Left lung (tissue), 10 donors: Measurements from ENCODE around the gene PELI1. TPM values are rescaled to one million over a fixed set of nuclear protein-coding genes. Genes with fewer than 3 reads are reported as not detected.

ENCODE experiments used
- ATAC-seq: fragments of 200-7000 bp; cut with Tn5 transposase; one replicate; pipeline ENCODE4 v1.9.1; 2020; ENCODE audit warnings: moderate library complexity
- DNase-seq, 4 donors: peaks; one replicate each; pipeline ENCODE4 v3.0.0-alpha.2; 2013 to 2020
- H3K27ac ChIP-seq, 2 donors: fragments of 200-600 bp; sonication (generic) in 1 of 2; one replicate each; pipeline versions ENCODE4 v1.5.0 to v1.8.0; 2020 to 2021
- H3K27me3 ChIP-seq, 2 donors: fragments of 200-600 bp; sonication (generic) in 1 of 2; one replicate each; pipeline versions ENCODE4 v1.5.0 to v1.8.0; 2020 to 2021
- H3K36me3 ChIP-seq, 2 donors: fragments of 200-600 bp; sonication (generic) in 1 of 2; one replicate each; pipeline versions ENCODE4 v1.5.0 to v1.8.0; 2020 to 2021
- H3K4me1 ChIP-seq, 2 donors: fragments of 200-600 bp; one replicate each; pipeline ENCODE4 v1.8.0; 2021
- H3K4me3 ChIP-seq, 2 donors: fragments of 200-600 bp; sonication (generic) in 1 of 2; one replicate each; pipeline versions ENCODE4 v1.5.0 to v1.8.0; 2020 to 2021; ENCODE audit warnings: mild to moderate bottlenecking in 1 of 2
- H3K9me3 ChIP-seq, 2 donors: fragments of 200-600 bp; sonication (generic) in 1 of 2; one replicate each; pipeline versions ENCODE4 v1.5.0 to v1.8.0; 2020 to 2021
- CTCF ChIP-seq, 2 donors: fragments of 200-600 bp; sonication (generic) in 1 of 2; IDR thresholded peaks; one replicate each; pipeline versions ENCODE4 v1.5.0 to v1.8.0; 2021; ENCODE audit warnings: antibody characterized with exemption in 2 of 2
- intact Hi-C, 2 donors: fragments of 100-400 bp; cut with DNase I; formaldehyde crosslinking; loops; one replicate each; pipeline versions ENCODE4 v1.11.2 to v1.14.2; 2022
- polyA plus RNA-seq, 6 donors: library from polyadenylated mRNA; unstranded; fragments of 120-200 nt; gene quantifications; one replicate each; pipeline ENCODE4 v1.2.1, GENCODE V29; 2013; ENCODE audit not compliant: insufficient read length in 6 of 6
- total RNA-seq, 2 donors: library from RNA; stranded (reverse); fragmentation: NEBNext Ultra II Directional; extraction: Animal tissue kit (Norgen Biotek cat#: 25700); gene quantifications; one replicate each; pipeline ENCODE4 v1.2.1, GENCODE V29; 2021
- donor health status: DM: no; HTN: yes; CAD: no.
- donor health status: DM: no; HTN: no; CAD: no.

The PELI1 gene
- total and polyA plus RNA-seq, 8 donors: 32.0 to 41.3 (median 34.6) TPM

- TF ChIP-seq CTCF (IDR thresholded peaks at IDR 0.05): no peak
- Histone ChIP-seq H3K36me3 (no peaks in the 10 kb centered on the region), H3K27me3 (no peaks in the 10 kb centered on the region), H3K4me3 (no peak overlapping the region), H3K4me1 (peaks cover 2 to 13% of the 10 kb centered on the region in 2 donors), H3K27ac (no peak overlapping the region), H3K9me3 (no peaks in the 10 kb centered on the region)
- no peak for ATAC-seq
- intact Hi-C loops: no loop called here
- DNase-seq: no peak
Measured at GRCh38 chr2:64056021-64056420, 88.2 kb downstream of the PELI1 start.

GRCh38 chr2:64054161-64054915, 89.9 kb downstream of the PELI1 start:
- ATAC-seq (no peak), DNase-seq (no peak)
- intact Hi-C loops: no loop called here

GRCh38 chr2:64052463-64053241, 91.6 kb downstream of the PELI1 start:
- Histone ChIP-seq H3K36me3 (no peaks in the 10 kb centered on the region), H3K9me3 (no peaks in the 10 kb centered on the region), H3K4me1 (peaks cover 0 to 22% of the 10 kb centered on the region in 2 donors), H3K27ac (peak overlapping the region in 1 of 2 donors; percentile 36), H3K27me3 (no peaks in the 10 kb centered on the region), H3K4me3 (no peak overlapping the region)
- intact Hi-C loops: no loop called here
- DNase-seq: no peak
- no peak for ATAC-seq
- TF ChIP-seq CTCF (IDR thresholded peaks at IDR 0.05): no peak

More at GRCh38 chr2:64054161-64054915, 89.9 kb downstream of the PELI1 start:
- no peak for TF ChIP-seq CTCF (IDR thresholded peaks at IDR 0.05)
- Histone ChIP-seq H3K9me3 (no peaks in the 10 kb centered on the region), H3K36me3 (no peaks in the 10 kb centered on the region), H3K4me3 (no peak overlapping the region), H3K27ac (no peak overlapping the region), H3K4me1 (peaks cover 0 to 22% of the 10 kb centered on the region in 2 donors), H3K27me3 (no peaks in the 10 kb centered on the region)

- no peaks in the 10 kb centered on the region for H3K36me3 ChIP-seq
- H3K4me3 ChIP-seq: no peak overlapping the region
- H3K4me1 ChIP-seq: peaks cover 0 to 22% of the 10 kb centered on the region in 2 donors
- H3K9me3 ChIP-seq: no peaks in the 10 kb centered on the region
- DNase-seq (peak in 3 of 4 donors; percentile 55 to 80 (median 75)), ATAC-seq (peak; percentile 98)
- H3K27me3 ChIP-seq: no peaks in the 10 kb centered on the region
- TF ChIP-seq CTCF (IDR thresholded peaks at IDR 0.05): peak; percentile 78 to 80
- intact Hi-C loops: loop anchor here in 1 of 2 donors (5.0 kb wide), 2 partner anchors 263 to 278 kb away; no protein-coding TSS in a partner anchor
- no peak overlapping the region for H3K27ac ChIP-seq
Measured at GRCh38 chr2:64049633-64050220, 94.5 kb downstream of the PELI1 start.
